Embryonic facial prominence (tissue), 1 donor: ENCODE results near the gene CDH4.

Experiments
- DNase-seq: peaks from one replicate; pipeline ENCODE4 v3.0.0-alpha.2; 2016; ENCODE audit errors: extremely low spot score

The CDH4 gene

GRCh38 chr20:61629602-61630390 lies 377.7 kb downstream of the CDH4 start:
- DNase-seq = no peak

- no peak for DNase-seq
These were observed 378.3 kb downstream of the CDH4 start for GRCh38 chr20:61630391-61630650.

- no peak for DNase-seq
These were observed 378.8 kb downstream of the CDH4 start for GRCh38 chr20:61630816-61631215.

- no peak for DNase-seq
These were observed 379.7 kb downstream of the CDH4 start for GRCh38 chr20:61631751-61632150.

- DNase-seq = no peak
These were observed 380.9 kb downstream of the CDH4 start for GRCh38 chr20:61633004-61633403.

GRCh38 chr20:61634376-61635145 lies 382.5 kb downstream of the CDH4 start:
- DNase-seq = no peak

GRCh38 chr20:61635721-61636455 lies 383.8 kb downstream of the CDH4 start:
- no peak for DNase-seq

GRCh38 chr20:61636531-61637116 lies 384.6 kb downstream of the CDH4 start:
- DNase-seq = no peak

GRCh38 chr20:61638802-61639585 lies 386.9 kb downstream of the CDH4 start:
- no peak for DNase-seq

GRCh38 chr20:61640131-61640870 lies 388.2 kb downstream of the CDH4 start:
- DNase-seq = no peak

GRCh38 chr20:61640871-61641245 lies 388.8 kb downstream of the CDH4 start:
- no peak for DNase-seq

- no peak for DNase-seq
These were observed 391.8 kb downstream of the CDH4 start for GRCh38 chr20:61643656-61644377.

GRCh38 chr20:61644378-61645076 lies 392.5 kb downstream of the CDH4 start:
- no peak for DNase-seq

- DNase-seq = no peak
These were observed 393.7 kb downstream of the CDH4 start for GRCh38 chr20:61645732-61646131.

GRCh38 chr20:61646453-61646852 lies 394.4 kb downstream of the CDH4 start:
- no peak for DNase-seq

GRCh38 chr20:61646986-61647385 lies 394.9 kb downstream of the CDH4 start:
- DNase-seq = no peak

- DNase-seq = no peak
These were observed 395.6 kb downstream of the CDH4 start for GRCh38 chr20:61647702-61648101.

- no peak for DNase-seq
These were observed 397.2 kb downstream of the CDH4 start for GRCh38 chr20:61649105-61649859.

- no peak for DNase-seq
These were observed 397.8 kb downstream of the CDH4 start for GRCh38 chr20:61649860-61650162.
